NCI-H1436 (cell line): ENCODE measurements around the gene CLMN.

Experiments
- DNase-seq: peaks from one replicate; lab custom pipeline; 2025; lab: John Stamatoyannopoulos, UW

Gene CLMN

GRCh38 chr14:95303552-95303951 lies 16.2 kb downstream of the CLMN start:
- DNase-seq, result no peak

- peak; percentile 12 for DNase-seq
These were observed 16.8 kb downstream of the CLMN start for GRCh38 chr14:95302667-95303506.

- no peak for DNase-seq
These were observed 18.1 kb downstream of the CLMN start for GRCh38 chr14:95301527-95302187.

GRCh38 chr14:95300697-95301526 lies 18.8 kb downstream of the CLMN start:
- no peak for DNase-seq

- DNase-seq, result no peak
These were observed 19.6 kb downstream of the CLMN start for GRCh38 chr14:95300002-95300696.

GRCh38 chr14:95299271-95299670 lies 20.4 kb downstream of the CLMN start:
- DNase-seq, result peak; percentile 17

- DNase-seq, result no peak
These were observed 21.9 kb downstream of the CLMN start for GRCh38 chr14:95297832-95298231.

GRCh38 chr14:95296966-95297365 lies 22.7 kb downstream of the CLMN start:
- DNase-seq, result no peak

GRCh38 chr14:95295600-95296376 lies 23.9 kb downstream of the CLMN start:
- no peak for DNase-seq

GRCh38 chr14:95294834-95295599 lies 24.7 kb downstream of the CLMN start:
- DNase-seq, result peak; percentile 87

GRCh38 chr14:95294320-95294719 lies 25.4 kb downstream of the CLMN start:
- no peak for DNase-seq

- DNase-seq, result no peak
These were observed 26.3 kb downstream of the CLMN start for GRCh38 chr14:95293449-95293848.

- no peak for DNase-seq
These were observed 26.9 kb downstream of the CLMN start for GRCh38 chr14:95292660-95293425.

GRCh38 chr14:95291859-95292542 lies 27.7 kb downstream of the CLMN start:
- DNase-seq, result peak; percentile 62

GRCh38 chr14:95290871-95291431 lies 28.8 kb downstream of the CLMN start:
- DNase-seq, result peak; percentile 52

- no peak for DNase-seq
These were observed 29.7 kb downstream of the CLMN start for GRCh38 chr14:95290021-95290420.

- no peak for DNase-seq
These were observed 30.2 kb downstream of the CLMN start for GRCh38 chr14:95289323-95290010.
